ENCODE data around the gene TOX2.

- TF ChIP-seq CTCF (IDR thresholded peaks at IDR 0.05) (no peak), ZFX (IDR thresholded peaks at IDR 0.05; ENCODE audit: borderline replicate concordance) (no peak)
Observed at GRCh38 chr20:43973231-43973630, 58.6 kb downstream of the TOX2 start.

All from 22Rv1 (cell line).